Smooth muscle cell of the brain vasculature (primary cell): ENCODE measurements around the gene RBM47.
"Not testable (repeated sequence)": the region's sequence is repeated elsewhere in the genome, so short reads cannot be mapped to it uniquely, and the experiment has no call there.

ENCODE experiments used
- DNase-seq: peaks from one replicate; pipeline ENCODE4 v3.0.0-alpha.2; 2012; ENCODE audit warnings: low read depth, low spot score

The RBM47 gene

GRCh38 chr4:40531636-40532023, 98.0 kb downstream of the RBM47 start:
- DNase-seq: no peak

GRCh38 chr4:40530961-40531635, 98.6 kb downstream of the RBM47 start:
- DNase-seq: no peak

GRCh38 chr4:40526741-40527140, 102.9 kb downstream of the RBM47 start:
- no peak for DNase-seq

GRCh38 chr4:40525752-40526598, 103.7 kb downstream of the RBM47 start:
- peak; percentile 36 for DNase-seq

GRCh38 chr4:40524366-40525041, 105.2 kb downstream of the RBM47 start:
- no peak for DNase-seq

- DNase-seq: no peak
These were observed 106.1 kb downstream of the RBM47 start for GRCh38 chr4:40523581-40523980.

GRCh38 chr4:40521957-40522356, 107.7 kb downstream of the RBM47 start:
- no peak for DNase-seq

- no peak for DNase-seq
These were observed 109.1 kb downstream of the RBM47 start for GRCh38 chr4:40520533-40520932.

GRCh38 chr4:40517081-40517480, 112.6 kb downstream of the RBM47 start:
- DNase-seq: not testable (repeated sequence)

- DNase-seq: no peak
These were observed 113.0 kb downstream of the RBM47 start for GRCh38 chr4:40516651-40517050.

GRCh38 chr4:40515398-40516293, 114.0 kb downstream of the RBM47 start:
- no peak for DNase-seq

- DNase-seq: no peak
These were observed 114.6 kb downstream of the RBM47 start for GRCh38 chr4:40515037-40515397.

GRCh38 chr4:40514497-40514951, 115.1 kb downstream of the RBM47 start:
- DNase-seq: no peak

GRCh38 chr4:40511036-40511614, 118.5 kb downstream of the RBM47 start:
- no peak for DNase-seq

- DNase-seq: no peak
These were observed 121.7 kb downstream of the RBM47 start for GRCh38 chr4:40507977-40508376.

- no peak for DNase-seq
These were observed 123.2 kb downstream of the RBM47 start for GRCh38 chr4:40506492-40506891.

- no peak for DNase-seq
These were observed 123.6 kb downstream of the RBM47 start for GRCh38 chr4:40506066-40506465.

GRCh38 chr4:40502934-40503333, 126.7 kb downstream of the RBM47 start:
- no peak for DNase-seq

- DNase-seq: no peak
These were observed 127.4 kb downstream of the RBM47 start for GRCh38 chr4:40502220-40502619.

GRCh38 chr4:40500781-40501180, 128.9 kb downstream of the RBM47 start:
- DNase-seq: no peak

- no peak for DNase-seq
These were observed 136.5 kb downstream of the RBM47 start for GRCh38 chr4:40493160-40493559.
